Measurements from ENCODE around the gene LMF2.

GRCh38 chr22:50469377-50470305 is 37.9 kb downstream of the LMF2 start:
- TF ChIP-seq SUZ12 (IDR thresholded peaks at IDR 0.05; ENCODE audit: extremely low read depth, insufficient read depth, insufficient read length), result no peak
- no peak for TF ChIP-seq YY1 (IDR thresholded peaks at IDR 0.05; ENCODE audit: insufficient read depth, insufficient read length)

Measured in NT2/D1 (cell line).